Neural crest cell (in vitro differentiated cells): ENCODE data around the gene DNALI1. TPM values are rescaled to one million over a fixed set of nuclear protein-coding genes. Genes with fewer than 3 reads are reported as not detected.

ENCODE experiments used
- DNase-seq: peaks from one replicate; pipeline ENCODE4 v3.0.0; 2021; ENCODE audit warnings: low read depth, mixed read lengths, low spot score
- H3K27ac Mint-ChIP-seq: one replicate; pipeline ENCODE4 v1.8.0; 2021; ENCODE audit warnings: mild to moderate bottlenecking, mixed read lengths; ENCODE audit not compliant: unreplicated experiment
- H3K27me3 Mint-ChIP-seq: 2 replicates; pipeline ENCODE4 v1.8.0; 2021; ENCODE audit warnings: low read depth, mild to moderate bottlenecking, mixed read lengths
- H3K36me3 Mint-ChIP-seq: 2 replicates; pipeline ENCODE4 v1.8.0; 2021; ENCODE audit warnings: low read depth, mild to moderate bottlenecking, mixed read lengths
- H3K4me1 Mint-ChIP-seq: 2 replicates; pipeline ENCODE4 v1.8.0; 2021; ENCODE audit warnings: mixed read lengths
- H3K4me3 Mint-ChIP-seq: one replicate; pipeline ENCODE4 v1.8.0; 2021; ENCODE audit warnings: mild to moderate bottlenecking, mixed read lengths
- H3K9me3 Mint-ChIP-seq: 2 replicates; pipeline ENCODE4 v1.8.0; 2021; ENCODE audit warnings: mixed read lengths
- total RNA-seq: library from RNA; stranded (reverse); gene quantifications from 2 replicates; pipeline ENCODE4 v1.2.1, GENCODE V29; 2021
- TF ChIP-seq, protein P1 (sequence below): fragments of 200-600 bp; sonication (generic); conservative IDR thresholded peaks from 2 replicates; pipeline ENCODE4 v1.5.0; 2021; ENCODE audit warnings: antibody characterized with exemption, mild to moderate bottlenecking

Gene DNALI1
- total RNA-seq, 1 donor from 2014 or later, result 30.6 TPM

DNA sequence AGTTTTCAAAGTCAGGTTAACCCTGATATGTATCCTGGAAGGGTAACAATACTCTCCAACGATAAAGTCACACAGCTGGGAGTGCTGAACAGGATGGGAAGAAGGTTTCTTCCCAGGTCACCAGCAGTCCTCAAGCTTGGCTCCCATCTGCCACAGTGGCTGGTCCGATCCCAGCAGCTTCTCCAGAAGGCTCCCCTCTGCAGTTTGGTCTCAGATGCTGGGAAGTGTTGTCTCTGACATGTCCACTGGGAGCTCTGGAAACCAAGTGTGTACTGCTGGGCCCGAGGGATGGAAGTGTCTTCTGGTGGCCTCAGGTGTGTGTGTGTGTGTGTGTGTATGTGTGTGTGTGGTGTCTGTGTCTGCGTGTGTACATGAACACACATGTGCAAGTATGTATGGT, 55.4 kb downstream of the DNALI1 start:
- H3K27ac Mint-ChIP-seq, result no peak overlapping the region
- TF ChIP-seq, protein P1, sequence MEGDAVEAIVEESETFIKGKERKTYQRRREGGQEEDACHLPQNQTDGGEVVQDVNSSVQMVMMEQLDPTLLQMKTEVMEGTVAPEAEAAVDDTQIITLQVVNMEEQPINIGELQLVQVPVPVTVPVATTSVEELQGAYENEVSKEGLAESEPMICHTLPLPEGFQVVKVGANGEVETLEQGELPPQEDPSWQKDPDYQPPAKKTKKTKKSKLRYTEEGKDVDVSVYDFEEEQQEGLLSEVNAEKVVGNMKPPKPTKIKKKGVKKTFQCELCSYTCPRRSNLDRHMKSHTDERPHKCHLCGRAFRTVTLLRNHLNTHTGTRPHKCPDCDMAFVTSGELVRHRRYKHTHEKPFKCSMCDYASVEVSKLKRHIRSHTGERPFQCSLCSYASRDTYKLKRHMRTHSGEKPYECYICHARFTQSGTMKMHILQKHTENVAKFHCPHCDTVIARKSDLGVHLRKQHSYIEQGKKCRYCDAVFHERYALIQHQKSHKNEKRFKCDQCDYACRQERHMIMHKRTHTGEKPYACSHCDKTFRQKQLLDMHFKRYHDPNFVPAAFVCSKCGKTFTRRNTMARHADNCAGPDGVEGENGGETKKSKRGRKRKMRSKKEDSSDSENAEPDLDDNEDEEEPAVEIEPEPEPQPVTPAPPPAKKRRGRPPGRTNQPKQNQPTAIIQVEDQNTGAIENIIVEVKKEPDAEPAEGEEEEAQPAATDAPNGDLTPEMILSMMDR, result no peak
- no peak for DNase-seq
- H3K9me3 Mint-ChIP-seq, result no peaks in the 10 kb centered on the region
- H3K4me3 Mint-ChIP-seq, result no peak overlapping the region
- H3K27me3 Mint-ChIP-seq, result peaks cover 65% of the 10 kb centered on the region
- no peaks in the 10 kb centered on the region for H3K4me1 Mint-ChIP-seq
- no peaks in the 10 kb centered on the region for H3K36me3 Mint-ChIP-seq

DNA sequence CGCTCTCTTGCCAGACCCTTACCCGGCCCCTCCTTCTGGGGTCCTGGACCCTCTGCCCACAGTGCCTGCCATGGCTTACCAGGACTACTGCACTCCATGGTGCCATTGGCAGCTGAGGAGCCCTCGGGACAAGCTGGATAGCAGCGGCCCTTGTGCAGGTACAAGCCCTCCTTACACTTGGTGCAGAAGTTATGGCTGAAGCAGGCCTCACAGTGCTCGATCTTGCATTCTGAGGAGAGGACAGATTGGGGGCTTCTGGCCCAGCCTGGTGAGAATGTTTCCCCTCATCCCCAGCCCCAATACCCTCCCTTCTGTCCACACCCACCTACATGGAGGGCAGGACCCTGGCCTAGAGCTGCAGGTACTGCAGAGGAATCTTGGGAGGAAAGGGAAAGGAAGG, 57.4 kb downstream of the DNALI1 start:
- H3K4me3 Mint-ChIP-seq, result no peak overlapping the region
- TF ChIP-seq, protein P1, result no peak
- peaks cover 84% of the 10 kb centered on the region for H3K27me3 Mint-ChIP-seq
- H3K27ac Mint-ChIP-seq, result no peak overlapping the region
- DNase-seq, result no peak
- no peaks in the 10 kb centered on the region for H3K4me1 Mint-ChIP-seq
- H3K36me3 Mint-ChIP-seq, result no peaks in the 10 kb centered on the region
- no peaks in the 10 kb centered on the region for H3K9me3 Mint-ChIP-seq

DNA sequence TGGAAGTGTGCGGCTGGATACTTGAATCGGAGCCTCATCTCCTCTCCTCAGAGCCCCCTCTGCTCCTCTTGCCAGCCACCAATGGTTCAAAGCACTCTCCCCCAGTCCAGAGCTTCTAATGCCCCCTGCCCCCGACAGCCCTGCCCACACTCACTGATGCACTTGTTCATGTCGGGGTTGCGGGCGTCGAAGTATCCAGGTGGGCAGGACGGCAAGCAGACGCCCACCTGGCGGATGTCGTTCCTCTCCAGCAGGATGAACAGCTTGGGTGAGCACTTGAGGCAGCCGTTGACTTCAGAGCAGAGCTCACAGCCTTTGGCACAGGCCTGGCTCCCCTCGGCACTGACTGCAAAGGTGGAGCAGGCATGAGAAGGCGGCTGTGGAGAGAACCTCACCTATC, 59.6 kb downstream of the DNALI1 start:
- Mint-ChIP-seq H3K4me1 (no peaks in the 10 kb centered on the region), H3K4me3 (no peak overlapping the region), H3K9me3 (no peaks in the 10 kb centered on the region), H3K27ac (no peak overlapping the region), H3K36me3 (no peaks in the 10 kb centered on the region), H3K27me3 (peaks cover 86% of the 10 kb centered on the region)
- TF ChIP-seq, protein P1, result no peak
- no peak for DNase-seq

Other genes starting within 250 kb of the DNALI1 start
- 3.0 and 3.6 TPM in 2 replicates for gene ZC3H12A, start 82.4 kb upstream of the DNALI1 start, total RNA-seq
- gene MEAF6, start 42.2 kb upstream of the DNALI1 start, total RNA-seq, result 77.3 and 83.4 TPM in 2 replicates
- gene SNIP1, start 2.6 kb upstream of the DNALI1 start, total RNA-seq, result 22.4 and 23.0 TPM in 2 replicates
- 73.1 and 76.6 TPM in 2 replicates for gene GNL2, start 39.0 kb downstream of the DNALI1 start, total RNA-seq
- 0.50 and 0.54 TPM in 2 replicates for gene RSPO1, start 78.0 kb downstream of the DNALI1 start, total RNA-seq
- 70.3 and 72.1 TPM in 2 replicates for gene CDCA8, start 135.6 kb downstream of the DNALI1 start, total RNA-seq
- 0.63 and 0.77 TPM in 2 replicates for gene EPHA10, start 208.2 kb downstream of the DNALI1 start, total RNA-seq
- gene MANEAL, start 236.9 kb downstream of the DNALI1 start, total RNA-seq, result 16.0 and 17.6 TPM in 2 replicates